ENCODE data around the gene SNRPD1.
"Not testable (repeated sequence)": the region's sequence is repeated elsewhere in the genome, so short reads cannot be mapped to it uniquely, and the experiment has no call there.

Gene SNRPD1

DNA sequence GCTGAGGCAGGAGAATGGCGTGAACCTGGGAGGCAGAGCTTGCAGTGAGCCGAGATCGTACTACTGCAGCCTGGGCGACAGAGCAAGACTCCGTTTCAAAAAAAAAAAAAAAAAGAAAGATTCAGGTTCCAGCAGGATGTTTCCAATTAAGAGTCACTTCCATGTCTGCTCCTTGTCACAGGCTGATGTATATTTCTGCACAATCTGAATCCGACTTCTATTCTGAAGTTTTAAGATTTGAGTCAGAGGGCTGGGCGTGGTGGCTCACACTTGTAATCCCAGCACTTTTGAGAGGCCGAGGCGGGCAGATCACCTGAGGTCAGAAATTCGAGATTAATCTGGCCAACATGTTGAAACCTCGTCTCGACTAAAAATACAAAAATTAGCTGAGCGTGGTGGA, 24.7 kb downstream of the SNRPD1 start:
- DNase-seq (ENCODE audit: low spot score), result no peak

DNA sequence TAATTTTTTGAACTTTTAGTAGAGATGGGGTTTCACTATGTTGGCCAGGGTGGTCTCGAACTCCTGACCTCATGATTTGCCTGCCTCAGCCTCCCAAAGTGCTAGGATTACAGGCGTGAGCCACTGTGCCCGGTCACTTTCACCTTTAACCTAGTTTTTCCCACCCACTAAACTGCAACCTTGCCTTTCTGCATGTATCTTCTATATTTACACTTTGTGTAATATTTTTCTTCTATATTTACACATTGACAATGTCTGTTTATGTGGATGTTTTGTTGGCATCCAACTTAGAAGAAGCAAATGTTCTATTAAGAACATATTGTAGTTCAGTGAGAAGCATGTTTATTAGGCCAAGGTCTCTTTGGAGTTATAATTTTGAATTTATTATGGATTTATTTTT, 26.7 kb downstream of the SNRPD1 start:
- DNase-seq (ENCODE audit: low spot score), result no peak

DNA sequence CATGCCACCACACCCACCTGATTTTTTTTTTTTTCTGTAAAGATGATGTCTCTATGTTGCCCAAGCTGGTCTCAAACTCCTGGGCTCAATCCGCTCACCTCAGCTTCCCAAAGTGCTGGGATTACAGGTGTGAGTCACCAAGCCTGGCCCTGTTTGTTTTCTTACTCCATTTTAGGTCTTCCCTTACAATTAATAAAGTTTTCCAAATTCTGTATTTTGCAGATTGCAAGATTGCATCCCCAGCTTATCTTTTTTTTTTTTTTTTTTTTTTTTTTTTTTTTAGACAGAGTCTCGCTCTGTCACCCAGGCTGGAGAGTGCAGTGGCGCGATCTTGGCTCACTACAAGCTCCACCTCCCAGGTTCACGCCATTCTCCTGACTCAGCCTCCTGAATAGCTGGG, 28.3 kb downstream of the SNRPD1 start:
- not testable (repeated sequence) for DNase-seq (ENCODE audit: low spot score)

DNA sequence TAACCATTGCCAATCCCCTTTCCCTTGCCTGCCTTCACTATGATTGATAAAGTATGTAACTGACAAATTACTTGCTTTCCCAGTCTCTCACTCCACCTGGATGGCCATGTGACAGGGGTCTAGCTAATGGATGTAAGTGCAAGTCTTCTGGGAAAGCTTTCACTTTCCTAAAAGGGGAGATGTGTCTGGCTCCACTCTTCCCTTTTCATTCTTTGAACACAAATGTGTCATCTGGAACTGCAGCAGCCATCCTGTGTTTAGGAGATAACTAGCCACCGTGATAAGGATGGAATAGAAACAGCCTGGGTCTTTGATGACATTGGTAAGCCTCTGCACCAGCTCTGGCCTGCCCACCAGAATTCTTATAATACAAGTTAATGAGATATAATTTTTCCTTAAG, 38.2 kb downstream of the SNRPD1 start:
- DNase-seq (ENCODE audit: low spot score), result no peak

DNA sequence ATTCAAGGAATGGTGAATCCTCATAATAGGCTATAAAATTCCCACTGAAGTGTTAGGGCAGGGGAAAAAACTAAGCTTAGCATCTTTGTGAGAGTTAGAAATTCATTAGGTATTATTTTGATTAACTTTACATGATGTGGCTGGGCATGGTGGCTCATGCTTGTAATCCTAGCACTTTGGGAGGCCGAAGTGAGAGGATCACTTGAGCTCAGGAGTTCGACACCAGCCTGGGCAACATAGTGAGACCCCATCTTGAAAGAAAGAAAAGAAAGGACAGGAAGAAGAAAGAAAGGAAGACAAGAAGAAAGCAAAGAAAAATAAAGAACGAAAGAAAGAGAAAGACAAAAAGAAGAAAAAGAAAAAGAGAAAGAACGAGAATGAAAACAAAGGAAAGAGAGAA, 40.0 kb downstream of the SNRPD1 start:
- no peak for DNase-seq (ENCODE audit: low spot score)

DNA sequence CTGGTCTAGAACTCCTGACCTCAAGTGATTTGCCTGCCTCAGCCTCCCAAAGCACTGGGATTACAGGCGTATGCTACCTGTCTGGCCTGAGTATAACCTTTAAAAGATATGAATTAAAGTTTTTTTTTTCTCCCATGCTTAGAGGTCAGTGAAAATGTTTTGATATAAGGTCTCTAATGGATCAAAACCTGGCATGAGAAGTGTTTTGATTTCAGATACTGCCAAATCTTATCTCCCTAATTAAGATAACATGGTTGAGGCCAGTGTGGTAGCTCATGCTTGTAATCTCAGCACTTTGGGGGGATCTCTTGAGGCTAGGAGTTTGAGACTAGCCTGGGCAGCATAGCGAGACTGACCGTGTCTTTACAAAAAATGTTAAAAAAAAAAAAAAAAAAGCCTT, 41.2 kb downstream of the SNRPD1 start:
- no peak for DNase-seq (ENCODE audit: low spot score)

DNA sequence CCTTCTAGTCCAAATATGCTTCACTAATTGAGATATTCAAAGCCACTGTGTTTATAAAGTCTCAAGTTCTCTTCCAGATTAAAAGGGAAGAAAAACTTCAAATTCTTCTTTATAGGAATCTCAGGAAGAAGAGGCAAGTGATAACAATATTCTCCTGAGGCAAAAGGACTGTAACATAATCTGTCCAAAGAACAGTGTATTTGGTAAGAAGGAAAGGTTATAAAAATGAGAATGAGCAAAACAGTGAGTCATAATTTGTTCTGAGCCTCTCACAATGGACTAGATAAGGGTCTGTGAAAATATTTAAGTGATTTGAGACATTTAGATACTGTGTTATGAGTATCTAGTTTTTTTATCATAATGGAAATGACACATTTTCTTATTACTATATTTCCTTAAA, 44.3 kb downstream of the SNRPD1 start:
- no peak for DNase-seq (ENCODE audit: low spot score)

DNA sequence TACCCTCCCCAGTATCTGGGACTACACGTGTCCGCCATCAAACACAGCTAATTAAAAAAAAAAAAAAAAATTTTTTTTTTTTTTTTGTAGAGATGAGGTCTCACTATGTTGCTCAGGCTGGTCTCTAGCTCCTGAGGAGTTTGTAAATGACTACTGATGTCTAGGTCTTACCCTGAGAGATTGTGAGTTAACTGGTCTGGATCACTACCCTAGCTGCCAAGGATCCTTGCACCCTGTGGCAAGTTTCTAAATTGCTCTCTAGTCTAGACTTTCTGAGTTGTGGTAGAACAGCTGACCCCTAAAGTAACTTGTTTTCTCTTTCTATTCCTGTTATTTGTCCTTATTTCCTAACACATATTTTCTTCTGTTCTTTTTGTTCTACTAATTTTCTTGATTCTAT, 48.0 kb downstream of the SNRPD1 start:
- DNase-seq (ENCODE audit: low spot score), result peak; percentile 20

DNA sequence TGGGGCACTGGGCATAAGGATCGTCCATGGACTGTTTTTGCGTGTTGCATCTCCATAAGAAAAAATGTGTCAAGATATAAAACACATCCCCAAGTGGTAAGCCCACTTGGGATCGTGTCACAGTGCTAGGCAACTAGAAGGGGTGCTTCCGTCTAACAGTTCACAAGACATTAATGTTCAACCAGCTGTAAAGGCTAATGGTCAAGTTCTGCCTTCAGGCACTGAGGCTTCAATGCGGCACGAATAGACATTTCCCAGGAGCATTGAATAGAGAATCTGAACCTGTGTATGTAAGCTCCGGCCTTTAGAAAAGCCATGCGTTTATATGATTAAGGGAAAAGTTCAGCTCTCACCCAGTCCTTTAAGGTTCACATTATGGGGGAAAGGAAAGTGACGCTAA, 50.5 kb downstream of the SNRPD1 start:
- DNase-seq (ENCODE audit: low spot score), result no peak

DNA sequence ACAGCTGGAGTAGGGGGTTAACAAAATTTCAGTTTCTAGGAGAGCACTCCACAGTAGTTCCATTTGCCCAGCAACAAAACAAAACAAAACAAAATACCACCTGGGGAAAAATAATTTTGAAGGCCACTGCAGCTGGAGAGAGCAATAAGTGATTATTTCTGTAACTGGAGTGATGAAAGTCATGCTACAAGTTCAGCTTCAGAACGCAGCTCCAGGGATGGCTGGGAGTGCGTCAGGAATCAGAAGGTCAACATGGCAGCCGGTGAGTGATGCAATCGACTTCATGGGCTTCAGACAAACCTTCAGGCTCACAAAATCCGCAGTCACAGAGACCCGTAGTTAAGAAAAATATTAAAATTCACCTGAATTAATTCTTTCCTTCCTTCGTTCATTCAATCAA, 51.5 kb downstream of the SNRPD1 start:
- no peak for DNase-seq (ENCODE audit: low spot score)

DNA sequence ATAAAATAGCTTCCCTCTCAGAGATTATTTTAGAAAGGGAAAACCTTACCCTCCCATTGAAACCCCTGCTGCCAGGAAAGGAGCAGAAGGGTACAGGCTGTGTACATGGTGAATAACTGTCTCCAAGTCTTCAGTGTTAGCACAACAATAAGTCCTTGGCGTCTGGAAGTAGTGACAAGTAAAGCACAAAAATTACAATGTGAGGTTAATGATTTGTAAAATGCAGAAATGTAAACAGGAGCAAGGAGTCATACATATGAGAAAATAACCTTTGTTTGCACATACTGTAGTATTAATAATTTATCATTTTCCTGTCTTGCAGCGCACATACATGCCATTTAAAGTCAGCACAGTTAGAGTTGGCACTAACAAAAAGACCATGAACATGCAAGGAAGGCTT, 52.0 kb downstream of the SNRPD1 start:
- no peak for DNase-seq (ENCODE audit: low spot score)

DNA sequence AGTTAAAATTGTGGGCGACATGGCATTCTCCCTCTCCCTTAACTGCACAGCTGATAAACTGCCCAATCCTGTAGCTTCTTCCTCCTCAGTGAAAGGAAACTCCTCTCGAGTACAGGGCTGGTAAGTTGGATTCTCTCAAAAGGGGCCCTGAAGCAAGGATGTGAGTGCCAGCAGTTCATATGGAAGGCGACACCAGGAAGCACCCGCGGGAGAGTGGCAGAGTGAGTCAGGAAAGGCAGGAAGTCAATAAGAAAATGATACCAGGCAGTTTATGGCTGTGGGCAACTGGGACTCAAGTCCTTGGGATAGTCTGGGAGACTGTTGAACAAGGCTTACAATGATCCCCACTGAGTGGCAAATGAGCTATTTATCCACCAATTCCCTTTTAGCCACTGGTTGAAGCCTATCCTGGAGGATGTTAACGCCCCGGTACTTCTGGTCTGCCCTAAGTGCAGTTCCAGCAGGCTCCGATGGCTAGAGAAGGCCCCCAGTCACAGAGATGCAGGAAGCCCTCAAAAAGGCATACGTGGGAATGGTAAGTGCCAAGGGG, 57.7 kb downstream of the SNRPD1 start:
- no peak for DNase-seq (ENCODE audit: low spot score)

DNA sequence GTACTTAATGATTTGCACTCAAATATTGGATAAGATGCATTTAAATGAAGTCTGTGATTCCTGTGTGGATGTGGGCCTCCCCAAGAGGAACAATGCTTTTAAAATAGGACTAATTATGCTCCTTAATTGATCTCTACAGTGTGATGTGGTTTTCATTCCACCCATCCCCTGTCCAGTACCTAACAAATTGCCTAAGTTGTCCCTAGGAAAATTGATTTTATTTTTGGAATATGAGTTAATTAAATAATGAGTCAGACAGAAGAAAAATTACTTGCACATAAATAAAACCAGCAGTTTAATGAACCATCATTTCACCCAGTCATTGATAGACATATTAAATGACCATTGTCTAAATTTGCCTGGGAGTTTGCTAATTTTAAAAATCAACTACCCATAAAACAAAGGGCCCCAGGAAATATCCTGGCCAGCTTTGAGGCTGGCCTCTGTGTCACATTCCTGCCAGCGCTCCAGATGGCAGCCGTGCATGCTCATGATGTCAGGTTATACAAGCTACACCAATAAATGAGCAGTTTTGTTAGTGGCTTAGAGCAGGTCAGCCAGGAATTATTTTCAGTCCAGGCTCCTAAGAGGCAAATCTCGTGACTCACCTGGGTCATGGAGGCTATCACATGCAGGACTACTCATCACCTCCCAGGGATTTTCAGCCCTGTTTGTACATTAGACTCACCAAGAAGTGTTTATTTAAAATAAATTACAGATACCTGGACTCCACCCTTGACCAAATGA, 60.6 kb downstream of the SNRPD1 start:
- no peak for DNase-seq (ENCODE audit: low spot score)

DNA sequence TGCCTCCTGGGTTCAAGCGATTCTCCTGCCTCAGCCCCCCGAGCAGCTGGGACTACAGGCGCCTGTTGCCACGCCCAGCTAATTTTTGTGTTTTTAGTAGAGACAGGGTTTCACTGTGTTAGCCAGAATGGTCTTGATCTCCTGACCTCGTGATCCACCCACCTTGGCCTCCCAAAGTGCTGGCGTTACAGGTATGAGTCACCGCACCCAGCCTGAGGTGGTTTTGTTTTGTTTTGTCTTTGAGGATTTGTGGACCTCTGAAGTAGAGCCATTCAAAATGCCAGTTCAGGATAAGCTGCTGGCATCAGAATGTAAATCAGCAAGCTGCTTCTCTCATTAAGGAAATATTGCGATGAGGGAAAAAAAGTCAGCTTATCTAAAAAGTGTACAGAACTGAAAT, 63.2 kb downstream of the SNRPD1 start:
- peak; percentile 28 for DNase-seq (ENCODE audit: low spot score)

DNA sequence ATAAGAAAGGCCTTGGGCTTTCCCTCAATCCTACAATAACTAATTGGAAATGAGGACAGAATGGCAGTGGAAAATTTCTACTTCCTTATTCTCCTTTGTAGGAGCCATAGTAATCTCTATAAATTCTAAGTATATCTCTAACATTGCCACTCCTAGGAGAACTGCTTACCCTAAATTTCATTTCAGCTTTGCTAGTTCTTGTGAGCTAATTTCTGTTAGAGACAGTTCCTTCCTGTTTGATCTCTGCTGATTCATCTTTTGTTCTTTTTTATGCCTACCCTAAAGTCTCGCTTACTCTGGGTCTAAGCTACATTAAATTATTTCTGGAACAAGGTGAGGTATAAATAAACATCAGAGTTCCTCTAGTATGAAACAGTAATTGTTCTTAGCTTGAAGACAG, 66.7 kb downstream of the SNRPD1 start:
- DNase-seq (ENCODE audit: low spot score), result no peak

DNA sequence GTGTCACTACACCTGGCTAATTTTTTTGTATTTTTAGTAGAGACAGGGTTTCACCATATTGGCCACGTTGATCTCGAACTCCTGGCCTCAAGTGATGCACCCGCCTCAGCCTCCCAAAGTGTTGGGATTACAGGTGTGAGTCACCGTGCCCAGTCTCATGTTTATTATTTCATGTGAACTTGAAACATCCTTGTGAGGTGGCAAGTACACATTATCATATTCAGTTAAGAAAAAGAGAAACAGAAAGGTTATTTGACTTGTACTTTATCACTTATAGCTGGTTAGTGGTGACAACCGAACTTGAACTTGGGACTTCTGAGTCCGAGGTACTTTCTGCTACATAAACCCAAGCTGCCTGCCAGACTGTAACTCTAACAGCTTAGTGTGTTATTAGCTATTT, 68.0 kb downstream of the SNRPD1 start:
- no peak for DNase-seq (ENCODE audit: low spot score)

DNA sequence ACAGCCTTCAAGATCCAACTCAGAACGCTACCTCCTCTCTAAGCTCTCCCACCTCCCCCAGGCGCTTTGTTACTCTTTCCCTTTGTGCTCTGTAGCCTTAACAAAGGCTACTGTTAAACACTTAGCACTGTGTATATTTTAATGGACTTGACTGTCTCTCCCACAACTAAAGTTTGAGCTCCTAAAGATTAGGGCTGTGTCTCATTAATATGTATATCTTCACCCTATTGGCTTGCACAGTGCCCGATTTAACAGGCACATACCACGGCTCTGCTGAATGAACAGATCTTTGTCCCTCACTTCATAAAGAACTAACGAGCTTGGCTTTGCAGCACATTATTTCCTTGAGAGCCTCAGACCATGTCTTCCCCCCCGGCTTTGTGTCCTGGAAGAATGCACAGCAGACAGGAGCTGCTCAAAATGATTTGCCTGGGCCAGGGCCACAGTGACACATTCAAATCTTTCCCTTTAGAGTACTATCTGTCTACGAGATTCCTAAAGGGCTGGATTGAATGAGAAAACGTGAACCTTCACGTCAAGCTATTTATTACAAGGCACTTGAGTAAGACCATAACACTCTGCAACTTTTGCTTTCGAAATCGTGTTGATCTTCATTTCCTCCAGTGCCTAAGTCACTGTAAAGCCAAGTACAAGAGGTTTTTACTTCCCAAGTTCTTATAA, 70.4 kb downstream of the SNRPD1 start:
- peak; percentile 63 for DNase-seq (ENCODE audit: low spot score)

All from activated CD4-positive, alpha-beta T cell treated with anti-CD3 and anti-CD28 coated beads, Interleukin-2, Interleukin-4, amounts not matched to agents 100 ng/mL and 50 ng/mL, durations not matched to agents 16 hours and 8 hours (primary cell).